ENCODE data around the gene RMP24.

Gene RMP24

GRCh38 chr18:35974181-35974580 is 1.7 kb downstream of the RMP24 start:
- no peaks in the 10 kb centered on the region for H3K9me3 ChIP-seq (ENCODE audit: low read depth)
- TF ChIP-seq CTCF (IDR thresholded peaks at IDR 0.05; ENCODE audit: low read depth, low read length): no peak
- no peaks in the 10 kb centered on the region for H3K27me3 ChIP-seq
- DNase-seq (ENCODE audit: low read depth in 1 of 2, low spot score in 1 of 2): no peak
- H3K27ac ChIP-seq: no peak overlapping the region
- H3K36me3 ChIP-seq: peaks cover 33% of the 10 kb centered on the region
- peaks cover 3% of the 10 kb centered on the region for H3K4me1 ChIP-seq (ENCODE audit: low read depth)
- H3K4me3 ChIP-seq: no peak overlapping the region

DNA sequence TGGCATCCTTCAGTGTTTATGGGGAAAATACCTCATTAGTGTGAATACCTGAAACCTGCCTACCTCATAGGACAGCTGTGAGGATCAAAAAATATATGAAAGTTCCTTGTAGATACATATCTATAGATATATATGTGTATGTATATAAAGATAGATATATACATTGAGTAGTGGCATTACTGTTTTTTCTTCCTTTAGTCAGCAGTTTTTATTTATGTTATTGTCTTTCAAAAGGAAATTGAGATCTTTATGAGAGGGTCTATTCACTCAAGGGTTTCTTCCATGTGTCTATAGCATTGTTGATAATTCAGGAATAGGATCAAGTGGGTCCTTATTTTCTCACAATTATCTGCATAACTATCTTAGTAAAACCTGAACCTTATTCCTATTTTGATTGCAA is 6.6 kb downstream of the RMP24 start:
- no peak for DNase-seq (ENCODE audit: low read depth in 1 of 2, low spot score in 1 of 2)
- no peaks in the 10 kb centered on the region for H3K4me1 ChIP-seq (ENCODE audit: low read depth)
- peaks cover 44% of the 10 kb centered on the region for H3K36me3 ChIP-seq
- H3K27ac ChIP-seq: no peak overlapping the region
- H3K9me3 ChIP-seq (ENCODE audit: low read depth): no peaks in the 10 kb centered on the region
- no peak for TF ChIP-seq CTCF (IDR thresholded peaks at IDR 0.05; ENCODE audit: low read depth, low read length)
- H3K27me3 ChIP-seq: no peaks in the 10 kb centered on the region
- H3K4me3 ChIP-seq: no peak overlapping the region

DNA sequence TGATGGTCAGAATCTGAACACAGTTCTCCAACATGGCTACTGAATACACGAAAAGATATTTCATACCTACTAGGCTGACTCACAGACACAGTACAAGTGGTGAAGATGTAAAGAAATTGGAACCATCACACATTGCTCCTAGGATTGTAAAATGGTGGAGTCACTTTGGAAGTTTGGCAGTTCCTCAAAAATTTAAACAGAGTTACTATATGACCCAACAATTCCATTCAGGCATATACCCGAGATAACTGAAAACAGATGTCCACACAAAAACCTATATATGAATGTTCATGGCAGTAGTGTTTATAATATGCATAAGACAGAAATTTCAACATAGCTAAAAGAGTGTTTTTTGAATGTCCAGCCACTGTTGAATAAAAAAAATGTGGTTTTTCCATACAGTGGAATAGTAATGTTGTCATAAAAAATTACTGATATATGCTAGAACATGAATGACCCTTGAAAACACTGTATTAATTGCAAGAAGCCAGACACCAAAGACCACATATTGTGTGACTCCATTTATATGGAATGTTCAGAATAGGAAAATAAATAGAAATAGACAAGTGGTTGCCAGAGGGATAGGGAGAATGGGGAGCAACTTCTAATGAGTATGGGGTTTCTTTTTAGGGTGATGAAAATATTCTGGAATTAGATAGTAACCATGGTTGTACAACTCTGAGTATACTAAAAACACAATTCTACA is 10.1 kb downstream of the RMP24 start:
- no peaks in the 10 kb centered on the region for H3K4me1 ChIP-seq (ENCODE audit: low read depth)

GRCh38 chr18:35983147-35983546 is 10.7 kb downstream of the RMP24 start:
- DNase-seq (ENCODE audit: low read depth in 1 of 2, low spot score in 1 of 2): no peak
- no peak for TF ChIP-seq CTCF (IDR thresholded peaks at IDR 0.05; ENCODE audit: low read depth, low read length)
- no peaks in the 10 kb centered on the region for H3K27me3 ChIP-seq
- no peak overlapping the region for H3K27ac ChIP-seq
- H3K4me3 ChIP-seq: no peak overlapping the region
- peaks cover 23% of the 10 kb centered on the region for H3K36me3 ChIP-seq
- no peaks in the 10 kb centered on the region for H3K9me3 ChIP-seq (ENCODE audit: low read depth)
- no peaks in the 10 kb centered on the region for H3K4me1 ChIP-seq (ENCODE audit: low read depth)

More for the DNA sequence above, 10.1 kb downstream of the RMP24 start:
- Histone ChIP-seq H3K9me3 (ENCODE audit: low read depth) (no peaks in the 10 kb centered on the region), H3K27ac (no peak overlapping the region), H3K4me3 (no peak overlapping the region), H3K36me3 (peaks cover 29% of the 10 kb centered on the region), H3K27me3 (no peaks in the 10 kb centered on the region)
- TF ChIP-seq CTCF (IDR thresholded peaks at IDR 0.05; ENCODE audit: low read depth, low read length): no peak
- peak in 1 of 2 donors; percentile 43 for DNase-seq (ENCODE audit: low read depth in 1 of 2, low spot score in 1 of 2)

GRCh38 chr18:35983818-35984217 is 11.3 kb downstream of the RMP24 start:
- no peak for DNase-seq (ENCODE audit: low read depth in 1 of 2, low spot score in 1 of 2)
- H3K36me3 ChIP-seq: peaks cover 24% of the 10 kb centered on the region
- TF ChIP-seq CTCF (IDR thresholded peaks at IDR 0.05; ENCODE audit: low read depth, low read length): no peak
- no peaks in the 10 kb centered on the region for H3K27me3 ChIP-seq
- H3K4me3 ChIP-seq: no peak overlapping the region
- no peaks in the 10 kb centered on the region for H3K4me1 ChIP-seq (ENCODE audit: low read depth)
- H3K27ac ChIP-seq: no peak overlapping the region
- H3K9me3 ChIP-seq (ENCODE audit: low read depth): no peaks in the 10 kb centered on the region

Data from cardiac muscle cell (in vitro differentiated cells and primary cell).